Measurements from ENCODE around the gene NQO1. TPM values are rescaled to one million over a fixed set of nuclear protein-coding genes. Genes with fewer than 3 reads are reported as not detected.

Gene NQO1
- total and polyA plus RNA-seq, 2 of the 13 experiments (the other 11 are each of a cell fraction or from before 2014, with no cell fraction given) = 464 to 1,060 TPM

GRCh38 chr16:69754469-69755310 lies 28.3 kb upstream of the NQO1 start, which contains the start of gene NOB1 (continued):
- peak; percentile 61; the same call in 1 of the 2 replicates for TF ChIP-seq ZBTB2 (CRISPR knock-in tag; IDR thresholded peaks at IDR 0.05; ENCODE audit: low read depth)
- TF ChIP-seq ZNF275 (CRISPR knock-in tag; IDR thresholded peaks at IDR 0.05; ENCODE audit: borderline replicate concordance) = peak; percentile 98
- peak; percentile 64; the same call in 1 of the 2 replicates for TF ChIP-seq ZNF205 (CRISPR knock-in tag; IDR thresholded peaks at IDR 0.05)
- peak; percentile 93 for TF ChIP-seq CSRNP1 (CRISPR knock-in tag; IDR thresholded peaks at IDR 0.05)
- no peak for TF ChIP-seq ZNF773 (CRISPR knock-in tag; IDR thresholded peaks at IDR 0.05; ENCODE audit: borderline replicate concordance)
- TF ChIP-seq REPIN1 (CRISPR knock-in tag; IDR thresholded peaks at IDR 0.05; ENCODE audit: borderline replicate concordance, low read depth) = peak; percentile 98
- 0 out of 2 replicates have a peak, but pooled peaks have one; percentile 42 for TF ChIP-seq MAF1 (CRISPR knock-in tag; IDR thresholded peaks at IDR 0.05; ENCODE audit: borderline replicate concordance)
- TF ChIP-seq TBL1XR1 (IDR thresholded peaks at IDR 0.05; ENCODE audit: borderline replicate concordance, low read length, partially characterized antibody) = peak; percentile 51
- peak; percentile 34; the same call in 1 of the 2 replicates for TF ChIP-seq RFX5 (IDR thresholded peaks at IDR 0.05; ENCODE audit: low read depth, low read length)
- TF ChIP-seq ZMAT3 (CRISPR knock-in tag; conservative IDR thresholded peaks at IDR 0.05) = peak; percentile 81
- TF ChIP-seq CHCHD3 (CRISPR knock-in tag; IDR thresholded peaks at IDR 0.05) = peak; percentile 47; the same call in 1 of the 2 replicates
- peak; percentile 72 for TF ChIP-seq AGO1 (IDR thresholded peaks at IDR 0.05; ENCODE audit: low read depth, low read length, poor library complexity, severe bottlenecking)
- TF ChIP-seq POLR2AphosphoS5 (IDR thresholded peaks at IDR 0.05; ENCODE audit: low read depth, low read length) = peak; percentile 98
- peak; percentile 97 for TF ChIP-seq YY1 (IDR thresholded peaks at IDR 0.05; ENCODE audit: insufficient read depth, insufficient replicate concordance, low read depth, low read length)
- TF ChIP-seq ZHX2 (IDR thresholded peaks at IDR 0.05; ENCODE audit: low read depth) = peak; percentile 71; the same call in 1 of the 2 replicates
- peak; percentile 30; the same call in 1 of the 2 replicates for TF ChIP-seq ZHX2 (CRISPR knock-in tag; IDR thresholded peaks at IDR 0.05; ENCODE audit: borderline replicate concordance)
- TF ChIP-seq SSRP1 (CRISPR knock-in tag; IDR thresholded peaks at IDR 0.05) = 0 out of 2 replicates have a peak, but pooled peaks have one; percentile 75

Data from HepG2 (cell line).